HepG2 (cell line): ENCODE data around the gene AFDN. TPM values are rescaled to one million over a fixed set of nuclear protein-coding genes. Genes with fewer than 3 reads are reported as not detected.

Experiments
- ATAC-seq: fragments of 200-7000 bp; cut with Tn5 transposase; 3 replicates; pipeline ENCODE4 v1.9.1; 2020; ENCODE audit warnings: mild to moderate bottlenecking, moderate library complexity
- BruUV-seq: library from RNA; stranded (reverse); fragments of 400-500 nt; replicated peaks from 2 replicates; lab custom pipeline; 2021; lab: Mats Ljungman, UMichigan
- CTCF ChIA-PET: fragments of 300-600 bp; formaldehyde crosslinking; extraction: SDS; loops from one replicate; lab custom pipeline; 2021; ENCODE audit warnings: low total read pairs, inconsistent platforms, low intra/inter-chr PET ratio; lab: Yijun Ruan, JAX
- POLR2A ChIA-PET: fragments of 350-600 bp; sonication (Branson Sonifier 250); formaldehyde crosslinking; loops from one replicate; lab custom pipeline; 2020; ENCODE audit warnings: antibody characterized with exemption, inconsistent platforms; lab: Yijun Ruan, JAX
- DNase-seq: peaks from one replicate; pipeline ENCODE4 v3.0.0-alpha.2; 2015; ENCODE audit warnings: low spot score
- FAIRE-seq: peaks from 3 replicates; lab custom pipeline; 2011; peaks lifted over from hg19 to GRCh38; lab: Jason Lieb, UNC
- H2AFZ ChIP-seq: one replicate; pipeline ENCODE4 v1.6.1; 2011; ENCODE audit warnings: low read length, inconsistent platforms
- H3K27ac ChIP-seq: fragments of 300-600 bp; 3 replicates; pipeline ENCODE4 v1.8.0; 2011; ENCODE audit warnings: mixed run types, mild to moderate bottlenecking, mixed read lengths, low read length, inconsistent platforms; ENCODE audit not compliant: insufficient read depth; ENCODE audit errors: extremely low read length
- H3K27me3 ChIP-seq, 2 experiments: fragments of 200-600 bp in 1 of 2; 2 replicates in 1 of 2; 3 replicates in 1 of 2; pipeline versions ENCODE4 v1.6.0 to v1.8.0; 2011; ENCODE audit warnings: low read length in 2 of 2, mild to moderate bottlenecking in 2 of 2, moderate library complexity in 2 of 2, inconsistent platforms in 1 of 2; ENCODE audit not compliant: insufficient read depth in 2 of 2, control insufficient read depth in 1 of 2
- H3K36me3 ChIP-seq, 2 experiments: fragments of 200-600 bp in 1 of 2; replicated peaks in 1 of 2; 2 replicates in 1 of 2; 3 replicates in 1 of 2; pipeline versions ENCODE4 v1.5.1 to v1.8.0; 2011; ENCODE audit warnings: low read length in 2 of 2, inconsistent platforms in 1 of 2; ENCODE audit not compliant: insufficient read depth in 2 of 2, control insufficient read depth in 1 of 2
- H3K4me1 ChIP-seq: 2 replicates; pipeline ENCODE4 v1.5.1; 2012; ENCODE audit warnings: low read length, inconsistent platforms; ENCODE audit not compliant: insufficient read depth
- H3K4me2 ChIP-seq: 2 replicates; pipeline ENCODE4 v1.6.0; 2011; ENCODE audit warnings: low read depth, low read length, inconsistent platforms
- H3K4me3 ChIP-seq, 3 experiments: fragments of 200-600 bp in 1 of 3; sonication (generic), shearing (Covaris generic) in 1 of 3; replicated peaks in 1 of 3; 2 replicates each; pipeline ENCODE4 v1.5.1; 2011 to 2016; ENCODE audit warnings: low read length in 3 of 3, inconsistent platforms in 2 of 3, low read depth in 2 of 3, mild to moderate bottlenecking in 2 of 3, control low read depth in 1 of 3, mixed read lengths in 1 of 3; ENCODE audit not compliant: insufficient read depth in 1 of 3
- H3K79me2 ChIP-seq: one replicate; pipeline ENCODE4 v1.6.1; 2011; ENCODE audit warnings: low read length, inconsistent platforms; ENCODE audit not compliant: insufficient read depth
- H3K9ac ChIP-seq: 2 replicates; pipeline ENCODE4 v1.6.0; 2011; ENCODE audit warnings: mild to moderate bottlenecking, low read depth, low read length, inconsistent platforms; ENCODE audit not compliant: insufficient read depth
- H3K9me3 ChIP-seq: 2 replicates; pipeline ENCODE4 v1.5.1; 2012; ENCODE audit warnings: mild to moderate bottlenecking, low read length
- H4K20me1 ChIP-seq: 2 replicates; pipeline ENCODE4 v1.6.0; 2011; ENCODE audit warnings: inconsistent platforms, mild to moderate bottlenecking, low read length, moderate library complexity; ENCODE audit not compliant: insufficient read depth
- ARID2 ChIP-seq: sonication (generic); formaldehyde crosslinking; IDR thresholded peaks from 2 replicates; pipeline ENCODE4 v1.8.1; 2022; ENCODE audit warnings: mild to moderate bottlenecking, missing genetic modification reagents, borderline replicate concordance
- CHD2 ChIP-seq: IDR thresholded peaks from 2 replicates; pipeline ENCODE4 v1.6.1; 2011; ENCODE audit warnings: low read depth, low read length, improper control_type of control experiment
- JUN ChIP-seq: sonication (generic); formaldehyde crosslinking; IDR thresholded peaks from 2 replicates; pipeline ENCODE4 v1.4.0; 2020; ENCODE audit warnings: mild to moderate bottlenecking, missing genetic modification reagents
- MYNN ChIP-seq: sonication (generic); formaldehyde crosslinking; IDR thresholded peaks from 2 replicates; pipeline ENCODE4 v1.4.0; 2020; ENCODE audit warnings: mild to moderate bottlenecking, low read depth, missing genetic modification reagents
- NCOA1 ChIP-seq: sonication (generic); formaldehyde crosslinking; IDR thresholded peaks from 2 replicates; pipeline ENCODE4 v1.9.0; 2021; ENCODE audit warnings: missing genetic modification reagents
- SAFB2 ChIP-seq: sonication (generic); formaldehyde crosslinking; IDR thresholded peaks from 2 replicates; pipeline ENCODE4 v1.5.1; 2020; ENCODE audit warnings: missing genetic modification reagents, low read depth, mild to moderate bottlenecking, borderline replicate concordance
- ZNF17 ChIP-seq: sonication (generic); formaldehyde crosslinking; IDR thresholded peaks from 2 replicates; pipeline ENCODE4 v1.5.0; 2020; ENCODE audit warnings: mild to moderate bottlenecking, missing genetic modification reagents
- ZNF350 ChIP-seq: sonication (generic); formaldehyde crosslinking; IDR thresholded peaks from 2 replicates; pipeline ENCODE4 v1.4.0; 2020; ENCODE audit warnings: mild to moderate bottlenecking, low read depth, missing genetic modification reagents, borderline replicate concordance
- ZNF790 ChIP-seq: sonication (generic); formaldehyde crosslinking; IDR thresholded peaks from 2 replicates; pipeline ENCODE4 v1.8.0; 2022; ENCODE audit warnings: missing genetic modification reagents, mild to moderate bottlenecking, borderline replicate concordance
- WGBS: methylation state at CpG from one replicate; pipeline ENCODE4 v1.1.6; 2017; ENCODE audit warnings: low lambda C conversion rate; 5-methylcytosine and 5-hydroxymethylcytosine counted together
- in situ Hi-C: cut with HindIII; loops from 2 replicates; pipeline ENCODE4 v1.10.0; 2017; ENCODE audit warnings: low pct_unique_long_range_greater_than_20kb; ENCODE audit not compliant: extremely low pct_ligation_motif_present
- intact Hi-C: fragments of 100-400 bp; cut with micrococcal nuclease; formaldehyde crosslinking; loops from one replicate; pipeline ENCODE4 v1.10.0; 2022; ENCODE audit not compliant: unreplicated experiment
- polyA plus RNA-seq, 8 experiments: library from polyadenylated mRNA; depleted of rRNA in 3 of 8; stranded (reverse) in 7 of 8; unstranded in 1 of 8; fragments of >200 nt; fragmentation: Illumina TruSeq in 4 of 8; extraction: Trizol in 4 of 8; gene quantifications; 2 replicates each; pipeline versions ENCODE4 v1.2.1 to v1.2.3, GENCODE V29; 2011 to 2016; ENCODE audit warnings: low read depth in 4 of 8, missing spikeins in 1 of 8, mixed read lengths in 1 of 8; ENCODE audit not compliant: insufficient read depth in 1 of 8
- total RNA-seq, 5 experiments: library from RNA; depleted of rRNA; stranded (reverse); fragments of >200 nt; fragmentation: Illumina TruSeq; extraction: Trizol; gene quantifications; 2 replicates each; pipeline ENCODE4 v1.2.3, GENCODE V29; 2016; ENCODE audit warnings: low read depth in 1 of 5
- TF ChIP-seq, protein P1 (sequence below): sonication (generic); formaldehyde crosslinking; IDR thresholded peaks from 2 replicates; pipeline ENCODE4 v1.4.0; 2020; ENCODE audit warnings: mild to moderate bottlenecking, missing genetic modification reagents
- TF ChIP-seq, protein P2 (sequence below): sonication (generic); formaldehyde crosslinking; conservative IDR thresholded peaks from 2 replicates; pipeline ENCODE4 v1.4.0; 2020; ENCODE audit warnings: missing genetic modification reagents
- TF ChIP-seq, protein P3 (sequence below): sonication (generic); formaldehyde crosslinking; IDR thresholded peaks from 2 replicates; pipeline ENCODE4 v1.5.1; 2020; ENCODE audit warnings: missing genetic modification reagents, mild to moderate bottlenecking, borderline replicate concordance
- TF ChIP-seq, protein P4 (sequence below): IDR thresholded peaks from 2 replicates; pipeline ENCODE4 v1.6.1; 2016; ENCODE audit warnings: missing compliant biosample characterization, missing genetic modification reagents, borderline replicate concordance
- TF ChIP-seq, protein P5 (sequence below): sonication (generic); formaldehyde crosslinking; IDR thresholded peaks from 2 replicates; pipeline ENCODE4 v1.8.0; 2022; ENCODE audit warnings: mild to moderate bottlenecking, missing genetic modification reagents, moderate library complexity

AFDN gene
- total and polyA plus RNA-seq, 2 of the 13 experiments (the other 11 are each of a cell fraction or from before 2014, with no cell fraction given), result 136 to 151 TPM

DNA sequence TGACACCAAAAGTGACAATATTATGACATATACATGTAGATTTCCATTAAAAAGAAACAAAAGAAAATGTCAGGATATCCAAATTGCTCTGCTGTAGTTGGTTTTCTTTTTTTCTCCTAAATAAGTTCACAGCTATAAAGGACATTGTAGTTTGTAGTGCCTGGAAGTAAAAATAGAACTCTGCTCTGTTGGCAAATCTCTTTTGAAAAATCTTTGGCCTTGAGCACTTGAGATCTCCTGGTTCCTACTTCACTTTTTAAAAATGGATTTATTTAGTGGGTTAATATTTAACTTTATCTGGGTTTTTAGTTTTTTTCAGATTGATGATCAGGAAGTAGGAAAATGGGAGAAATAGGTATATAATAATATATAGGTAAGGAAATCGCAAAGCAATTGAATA, 52.9 kb downstream of the AFDN start:
- H3K27ac ChIP-seq, result no peak overlapping the region
- no peak overlapping the region for H3K9ac ChIP-seq
- no peaks in the 10 kb centered on the region for H3K79me2 ChIP-seq
- H2AFZ ChIP-seq, result no peak overlapping the region
- DNase-seq (no peak), FAIRE-seq (no peak), ATAC-seq (no peak)
- in situ Hi-C loops, result no loop called here
- no peak overlapping the region for H3K4me2 ChIP-seq
- ChIA-PET CTCF (no interaction called here), POLR2A (no interaction called here)
- intact Hi-C loops, result no loop called here
- H3K4me1 ChIP-seq, result peaks cover 39% of the 10 kb centered on the region
- BruUV-seq, result no TSS peak
- H4K20me1 ChIP-seq, result no peaks in the 10 kb centered on the region
- no peaks in the 10 kb centered on the region for H3K9me3 ChIP-seq
- H3K27me3 ChIP-seq, result no peaks in the 10 kb centered on the region
- peaks cover 27 to 86% of the 10 kb centered on the region in 2 experiments for H3K36me3 ChIP-seq
- 97% methylated on average over 1 of the region's 1 CpG for WGBS
- H3K4me3 ChIP-seq, result no peak overlapping the region
- TF ChIP-seq MYNN (CRISPR knock-in tag), result no peak
- no peak for TF ChIP-seq ZNF350 (CRISPR knock-in tag)
- no peak for TF ChIP-seq ZNF17 (CRISPR knock-in tag)
- TF ChIP-seq, protein P1, sequence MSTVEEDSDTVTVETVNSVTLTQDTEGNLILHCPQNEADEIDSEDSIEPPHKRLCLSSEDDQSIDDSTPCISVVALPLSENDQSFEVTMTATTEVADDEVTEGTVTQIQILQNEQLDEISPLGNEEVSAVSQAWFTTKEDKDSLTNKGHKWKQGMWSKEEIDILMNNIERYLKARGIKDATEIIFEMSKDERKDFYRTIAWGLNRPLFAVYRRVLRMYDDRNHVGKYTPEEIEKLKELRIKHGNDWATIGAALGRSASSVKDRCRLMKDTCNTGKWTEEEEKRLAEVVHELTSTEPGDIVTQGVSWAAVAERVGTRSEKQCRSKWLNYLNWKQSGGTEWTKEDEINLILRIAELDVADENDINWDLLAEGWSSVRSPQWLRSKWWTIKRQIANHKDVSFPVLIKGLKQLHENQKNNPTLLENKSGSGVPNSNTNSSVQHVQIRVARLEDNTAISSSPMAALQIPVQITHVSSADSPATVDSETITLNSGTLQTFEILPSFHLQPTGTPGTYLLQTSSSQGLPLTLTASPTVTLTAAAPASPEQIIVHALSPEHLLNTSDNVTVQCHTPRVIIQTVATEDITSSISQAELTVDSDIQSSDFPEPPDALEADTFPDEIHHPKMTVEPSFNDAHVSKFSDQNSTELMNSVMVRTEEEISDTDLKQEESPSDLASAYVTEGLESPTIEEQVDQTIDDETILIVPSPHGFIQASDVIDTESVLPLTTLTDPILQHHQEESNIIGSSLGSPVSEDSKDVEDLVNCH (CRISPR knock-in tag), result no peak
- TF ChIP-seq JUN (CRISPR knock-in tag), result no peak
- TF ChIP-seq, protein P2, sequence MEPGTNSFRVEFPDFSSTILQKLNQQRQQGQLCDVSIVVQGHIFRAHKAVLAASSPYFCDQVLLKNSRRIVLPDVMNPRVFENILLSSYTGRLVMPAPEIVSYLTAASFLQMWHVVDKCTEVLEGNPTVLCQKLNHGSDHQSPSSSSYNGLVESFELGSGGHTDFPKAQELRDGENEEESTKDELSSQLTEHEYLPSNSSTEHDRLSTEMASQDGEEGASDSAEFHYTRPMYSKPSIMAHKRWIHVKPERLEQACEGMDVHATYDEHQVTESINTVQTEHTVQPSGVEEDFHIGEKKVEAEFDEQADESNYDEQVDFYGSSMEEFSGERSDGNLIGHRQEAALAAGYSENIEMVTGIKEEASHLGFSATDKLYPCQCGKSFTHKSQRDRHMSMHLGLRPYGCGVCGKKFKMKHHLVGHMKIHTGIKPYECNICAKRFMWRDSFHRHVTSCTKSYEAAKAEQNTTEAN (CRISPR knock-in tag), result no peak
- no peak for TF ChIP-seq SAFB2 (CRISPR knock-in tag)
- TF ChIP-seq CHD2, result no peak
- TF ChIP-seq, protein P3, sequence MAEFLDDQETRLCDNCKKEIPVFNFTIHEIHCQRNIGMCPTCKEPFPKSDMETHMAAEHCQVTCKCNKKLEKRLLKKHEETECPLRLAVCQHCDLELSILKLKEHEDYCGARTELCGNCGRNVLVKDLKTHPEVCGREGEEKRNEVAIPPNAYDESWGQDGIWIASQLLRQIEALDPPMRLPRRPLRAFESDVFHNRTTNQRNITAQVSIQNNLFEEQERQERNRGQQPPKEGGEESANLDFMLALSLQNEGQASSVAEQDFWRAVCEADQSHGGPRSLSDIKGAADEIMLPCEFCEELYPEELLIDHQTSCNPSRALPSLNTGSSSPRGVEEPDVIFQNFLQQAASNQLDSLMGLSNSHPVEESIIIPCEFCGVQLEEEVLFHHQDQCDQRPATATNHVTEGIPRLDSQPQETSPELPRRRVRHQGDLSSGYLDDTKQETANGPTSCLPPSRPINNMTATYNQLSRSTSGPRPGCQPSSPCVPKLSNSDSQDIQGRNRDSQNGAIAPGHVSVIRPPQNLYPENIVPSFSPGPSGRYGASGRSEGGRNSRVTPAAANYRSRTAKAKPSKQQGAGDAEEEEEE (CRISPR knock-in tag), result no peak
- TF ChIP-seq, protein P4, sequence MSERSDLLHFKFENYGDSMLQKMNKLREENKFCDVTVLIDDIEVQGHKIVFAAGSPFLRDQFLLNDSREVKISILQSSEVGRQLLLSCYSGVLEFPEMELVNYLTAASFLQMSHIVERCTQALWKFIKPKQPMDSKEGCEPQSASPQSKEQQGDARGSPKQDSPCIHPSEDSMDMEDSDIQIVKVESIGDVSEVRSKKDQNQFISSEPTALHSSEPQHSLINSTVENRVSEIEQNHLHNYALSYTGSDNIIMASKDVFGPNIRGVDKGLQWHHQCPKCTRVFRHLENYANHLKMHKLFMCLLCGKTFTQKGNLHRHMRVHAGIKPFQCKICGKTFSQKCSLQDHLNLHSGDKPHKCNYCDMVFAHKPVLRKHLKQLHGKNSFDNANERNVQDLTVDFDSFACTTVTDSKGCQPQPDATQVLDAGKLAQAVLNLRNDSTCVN (CRISPR knock-in tag), result no peak
- no peak for TF ChIP-seq NCOA1 (CRISPR knock-in tag)
- TF ChIP-seq ARID2 (CRISPR knock-in tag), result no peak
- no peak for TF ChIP-seq ZNF790
- TF ChIP-seq, protein P5, sequence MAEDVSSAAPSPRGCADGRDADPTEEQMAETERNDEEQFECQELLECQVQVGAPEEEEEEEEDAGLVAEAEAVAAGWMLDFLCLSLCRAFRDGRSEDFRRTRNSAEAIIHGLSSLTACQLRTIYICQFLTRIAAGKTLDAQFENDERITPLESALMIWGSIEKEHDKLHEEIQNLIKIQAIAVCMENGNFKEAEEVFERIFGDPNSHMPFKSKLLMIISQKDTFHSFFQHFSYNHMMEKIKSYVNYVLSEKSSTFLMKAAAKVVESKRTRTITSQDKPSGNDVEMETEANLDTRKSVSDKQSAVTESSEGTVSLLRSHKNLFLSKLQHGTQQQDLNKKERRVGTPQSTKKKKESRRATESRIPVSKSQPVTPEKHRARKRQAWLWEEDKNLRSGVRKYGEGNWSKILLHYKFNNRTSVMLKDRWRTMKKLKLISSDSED (CRISPR knock-in tag), result no peak
